Mammary epithelial cell (primary cell): Measurements from ENCODE around the gene KIF21B.

Experiments used
- EZH2 ChIP-seq: IDR thresholded peaks from 2 replicates; pipeline ENCODE4 v1.6.1; 2012; ENCODE audit warnings: low read length, inconsistent platforms, borderline replicate concordance
- TF ChIP-seq, protein P1 (sequence below), 2 donors: IDR thresholded peaks in 1 of 2; conservative IDR thresholded peaks in 1 of 2; 2 replicates each; pipeline ENCODE4 v1.5.1; 2011 to 2012; ENCODE audit warnings: inconsistent platforms in 2 of 2, low read length in 2 of 2, mild to moderate bottlenecking in 2 of 2, control low read depth in 1 of 2, low read depth in 1 of 2; ENCODE audit not compliant: insufficient read depth in 1 of 2; ENCODE audit errors: extremely low read depth in 1 of 2

DNA sequence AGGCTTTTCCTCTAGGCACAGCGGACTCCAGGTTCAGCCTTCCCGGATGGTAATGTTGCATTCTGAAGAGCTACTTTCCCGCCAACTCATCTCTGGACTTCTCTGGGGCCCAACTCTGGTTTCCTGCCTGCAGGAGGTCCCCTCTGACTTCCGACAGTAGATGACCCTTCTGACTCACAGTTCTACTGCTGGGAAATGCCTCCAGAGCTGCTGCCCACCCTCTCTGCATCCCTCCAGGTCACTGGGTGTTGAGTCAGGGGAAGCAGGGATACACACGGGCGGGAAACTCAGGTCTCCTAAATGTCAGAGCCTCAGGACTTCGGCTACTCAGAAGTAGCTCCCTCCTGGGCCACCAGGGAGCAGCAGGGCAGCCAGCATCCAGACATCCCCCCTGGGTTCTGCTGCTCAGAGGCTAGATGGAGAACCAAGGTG lies 2.1 kb upstream of the KIF21B start:
- TF ChIP-seq, protein P1, sequence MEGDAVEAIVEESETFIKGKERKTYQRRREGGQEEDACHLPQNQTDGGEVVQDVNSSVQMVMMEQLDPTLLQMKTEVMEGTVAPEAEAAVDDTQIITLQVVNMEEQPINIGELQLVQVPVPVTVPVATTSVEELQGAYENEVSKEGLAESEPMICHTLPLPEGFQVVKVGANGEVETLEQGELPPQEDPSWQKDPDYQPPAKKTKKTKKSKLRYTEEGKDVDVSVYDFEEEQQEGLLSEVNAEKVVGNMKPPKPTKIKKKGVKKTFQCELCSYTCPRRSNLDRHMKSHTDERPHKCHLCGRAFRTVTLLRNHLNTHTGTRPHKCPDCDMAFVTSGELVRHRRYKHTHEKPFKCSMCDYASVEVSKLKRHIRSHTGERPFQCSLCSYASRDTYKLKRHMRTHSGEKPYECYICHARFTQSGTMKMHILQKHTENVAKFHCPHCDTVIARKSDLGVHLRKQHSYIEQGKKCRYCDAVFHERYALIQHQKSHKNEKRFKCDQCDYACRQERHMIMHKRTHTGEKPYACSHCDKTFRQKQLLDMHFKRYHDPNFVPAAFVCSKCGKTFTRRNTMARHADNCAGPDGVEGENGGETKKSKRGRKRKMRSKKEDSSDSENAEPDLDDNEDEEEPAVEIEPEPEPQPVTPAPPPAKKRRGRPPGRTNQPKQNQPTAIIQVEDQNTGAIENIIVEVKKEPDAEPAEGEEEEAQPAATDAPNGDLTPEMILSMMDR (conservative IDR thresholded peaks at IDR 0.05 in 1 of 2, IDR thresholded peaks at IDR 0.05 in 1 of 2; ENCODE audit: extremely low read depth in 1 of 2, insufficient read depth in 1 of 2, low read depth in 1 of 2, low read length in 2 of 2), result peak in 1 of 2 donors; percentile 23
- no peak for TF ChIP-seq EZH2
